HEK293T (cell line): Measurements from ENCODE around the gene ZNF579.

Experiments
- CTCF ChIA-PET: fragments of 350-600 bp; formaldehyde crosslinking; extraction: SDS; loops from one replicate; lab custom pipeline; 2021; ENCODE audit warnings: antibody characterized with exemption, inconsistent platforms; lab: Yijun Ruan, JAX
- POLR2A ChIA-PET: fragments of 350-600 bp; formaldehyde crosslinking; extraction: SDS; loops from one replicate; lab custom pipeline; 2020; ENCODE audit warnings: antibody characterized with exemption, inconsistent platforms; lab: Yijun Ruan, JAX
- DNase-seq: peaks from one replicate; pipeline ENCODE4 v3.0.0; 2012; ENCODE audit warnings: mixed read lengths; ENCODE audit errors: extremely low spot score
- ARNT ChIP-seq: fragments of 450-650 bp; IDR thresholded peaks from 2 replicates; pipeline ENCODE4 v1.6.1; 2017; ENCODE audit warnings: mild to moderate bottlenecking
- BHLHE40 ChIP-seq: fragments of 450-650 bp; IDR thresholded peaks from 2 replicates; pipeline ENCODE4 v1.6.1; 2016; ENCODE audit warnings: mild to moderate bottlenecking, moderate library complexity, borderline replicate concordance
- CTBP1 ChIP-seq: fragments of 450-650 bp; IDR thresholded peaks from 2 replicates; pipeline ENCODE4 v1.6.1; 2016; ENCODE audit warnings: borderline replicate concordance
- ELF4 ChIP-seq: fragments of 450-650 bp; IDR thresholded peaks from 2 replicates; pipeline ENCODE4 v1.6.1; 2017; ENCODE audit warnings: antibody characterized with exemption
- FOXA1 ChIP-seq: fragments of 450-650 bp; IDR thresholded peaks from 2 replicates; pipeline ENCODE4 v1.6.1; 2016; ENCODE audit warnings: mild to moderate bottlenecking
- FOXK2 ChIP-seq: fragments of 450-650 bp; IDR thresholded peaks from 2 replicates; pipeline ENCODE4 v1.6.1; 2016; ENCODE audit warnings: mild to moderate bottlenecking
- FOXM1 ChIP-seq: fragments of 450-650 bp; IDR thresholded peaks from 2 replicates; pipeline ENCODE4 v1.6.1; 2017; ENCODE audit warnings: mild to moderate bottlenecking, borderline replicate concordance
- HDGF ChIP-seq: fragments of 450-650 bp; IDR thresholded peaks from 2 replicates; pipeline ENCODE4 v1.6.1; 2017; ENCODE audit warnings: antibody characterized with exemption, borderline replicate concordance
- L3MBTL2 ChIP-seq: fragments of 450-650 bp; conservative IDR thresholded peaks from 2 replicates; pipeline ENCODE4 v1.6.1; 2016; ENCODE audit warnings: mild to moderate bottlenecking
- LEF1 ChIP-seq: fragments of 450-650 bp; IDR thresholded peaks from 2 replicates; pipeline ENCODE4 v1.6.1; 2017; ENCODE audit warnings: mild to moderate bottlenecking, borderline replicate concordance
- NFRKB ChIP-seq: fragments of 450-650 bp; IDR thresholded peaks from 2 replicates; pipeline ENCODE4 v1.6.1; 2016; ENCODE audit warnings: mild to moderate bottlenecking, moderate library complexity
- SP1 ChIP-seq: fragments of 450-650 bp; IDR thresholded peaks from 2 replicates; pipeline ENCODE4 v1.6.1; 2017
- SUZ12 ChIP-seq: fragments of 450-650 bp; IDR thresholded peaks from 2 replicates; pipeline ENCODE4 v1.6.1; 2016; ENCODE audit warnings: mild to moderate bottlenecking
- TARDBP ChIP-seq: fragments of 450-650 bp; IDR thresholded peaks from 2 replicates; pipeline ENCODE4 v1.6.1; 2016
- ZNF384 ChIP-seq: fragments of 450-650 bp; IDR thresholded peaks from 2 replicates; pipeline ENCODE4 v1.6.1; 2016
- TF ChIP-seq, protein P1 (sequence below): fragments of 450-650 bp; IDR thresholded peaks from 2 replicates; pipeline ENCODE4 v1.6.1; 2016

ZNF579 gene

DNA sequence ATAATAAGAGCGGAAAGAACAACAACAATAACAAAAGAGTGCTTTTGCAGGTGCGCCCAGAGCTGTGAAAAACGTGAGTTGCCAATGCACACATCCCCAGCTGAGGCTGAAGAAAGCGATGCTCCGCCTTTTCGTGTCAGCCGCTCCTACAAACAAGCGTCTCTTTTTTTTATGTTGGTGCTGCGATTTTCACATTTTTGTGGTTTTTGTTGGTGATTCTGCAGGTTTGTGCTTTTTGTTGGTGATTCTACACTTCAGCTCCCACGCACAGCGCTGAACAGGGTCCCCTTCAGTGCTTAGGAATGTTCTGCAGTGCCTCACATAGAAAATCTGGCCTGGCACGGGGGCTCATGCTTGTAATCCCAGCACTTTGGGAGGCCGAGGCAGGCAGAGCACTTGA, 28.0 kb downstream of the ZNF579 start:
- no peak for TF ChIP-seq FOXM1
- TF ChIP-seq FOXA1 = no peak
- TF ChIP-seq TARDBP = no peak
- no peak for TF ChIP-seq NFRKB
- TF ChIP-seq ARNT = no peak
- no peak for TF ChIP-seq L3MBTL2
- TF ChIP-seq SUZ12 = no peak
- TF ChIP-seq, protein P1, sequence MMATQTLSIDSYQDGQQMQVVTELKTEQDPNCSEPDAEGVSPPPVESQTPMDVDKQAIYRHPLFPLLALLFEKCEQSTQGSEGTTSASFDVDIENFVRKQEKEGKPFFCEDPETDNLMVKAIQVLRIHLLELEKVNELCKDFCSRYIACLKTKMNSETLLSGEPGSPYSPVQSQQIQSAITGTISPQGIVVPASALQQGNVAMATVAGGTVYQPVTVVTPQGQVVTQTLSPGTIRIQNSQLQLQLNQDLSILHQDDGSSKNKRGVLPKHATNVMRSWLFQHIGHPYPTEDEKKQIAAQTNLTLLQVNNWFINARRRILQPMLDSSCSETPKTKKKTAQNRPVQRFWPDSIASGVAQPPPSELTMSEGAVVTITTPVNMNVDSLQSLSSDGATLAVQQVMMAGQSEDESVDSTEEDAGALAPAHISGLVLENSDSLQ = no peak
- TF ChIP-seq BHLHE40 = no peak
- TF ChIP-seq CTBP1 = no peak
- no peak for TF ChIP-seq SP1
- TF ChIP-seq FOXK2 = no peak
- TF ChIP-seq ELF4 = no peak
- CTCF ChIA-PET = interaction anchor here (0.6 kb wide), 1 partner anchor 51 kb away, joined by 6 read pairs; no protein-coding TSS in a partner anchor
- DNase-seq = no peak
- POLR2A ChIA-PET = interaction anchor here (0.6 kb wide), 1 partner anchor 54 kb away, joined by 3 read pairs; no protein-coding TSS in a partner anchor

DNA sequence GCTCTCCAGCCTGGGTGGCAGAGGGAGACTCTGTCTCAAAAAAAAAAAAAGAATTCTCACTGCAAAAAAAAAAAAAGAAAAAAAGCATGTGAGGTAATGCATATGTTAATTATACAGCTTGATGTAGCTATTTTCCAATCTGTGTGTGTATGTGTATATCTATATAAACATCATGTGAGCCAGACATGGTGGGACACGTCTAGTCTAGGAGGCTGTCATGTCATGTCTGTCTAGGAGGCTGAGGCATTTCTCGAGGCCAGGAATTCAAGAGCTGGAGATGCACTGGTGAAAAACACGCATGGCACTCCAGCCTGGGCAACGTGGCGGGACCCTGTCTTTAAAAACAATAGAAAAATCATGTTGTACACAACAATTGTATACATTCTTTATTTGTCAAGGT, 28.4 kb downstream of the ZNF579 start:
- no peak for TF ChIP-seq ZNF384
- ChIA-PET POLR2A (interaction anchor here (0.6 kb wide), 1 partner anchor 55 kb away, joined by 3 read pairs; no protein-coding TSS in a partner anchor), CTCF (interaction anchor here (0.6 kb wide), 1 partner anchor 52 kb away, joined by 6 read pairs; no protein-coding TSS in a partner anchor)
- DNase-seq = no peak

DNA sequence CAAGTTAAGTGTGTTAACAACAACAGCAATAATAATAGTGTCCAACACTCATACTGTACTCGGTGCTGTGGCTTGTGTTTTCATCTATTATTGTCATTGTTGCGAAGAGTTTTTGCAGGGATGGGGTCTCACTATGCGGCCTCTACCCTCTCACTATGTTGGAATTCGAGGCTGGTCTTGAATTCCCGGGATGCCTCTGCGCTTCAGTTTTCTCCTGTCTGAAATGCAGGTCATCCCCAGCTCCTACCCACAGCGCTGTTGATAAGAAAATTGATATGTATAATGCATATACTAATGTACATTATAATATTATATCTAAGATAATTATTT, 30.4 kb downstream of the ZNF579 start:
- ChIA-PET POLR2A (interaction anchor here (0.9 to 1.6 kb wide), 5 partner anchors 30 to 470 kb away, joined by 3 to 11 read pairs (median 3); partner anchors contain the start of genes FIZ1, ZNF579 and ZNF628), CTCF (no interaction called here)
- DNase-seq = no peak
- TF ChIP-seq TARDBP = no peak

DNA sequence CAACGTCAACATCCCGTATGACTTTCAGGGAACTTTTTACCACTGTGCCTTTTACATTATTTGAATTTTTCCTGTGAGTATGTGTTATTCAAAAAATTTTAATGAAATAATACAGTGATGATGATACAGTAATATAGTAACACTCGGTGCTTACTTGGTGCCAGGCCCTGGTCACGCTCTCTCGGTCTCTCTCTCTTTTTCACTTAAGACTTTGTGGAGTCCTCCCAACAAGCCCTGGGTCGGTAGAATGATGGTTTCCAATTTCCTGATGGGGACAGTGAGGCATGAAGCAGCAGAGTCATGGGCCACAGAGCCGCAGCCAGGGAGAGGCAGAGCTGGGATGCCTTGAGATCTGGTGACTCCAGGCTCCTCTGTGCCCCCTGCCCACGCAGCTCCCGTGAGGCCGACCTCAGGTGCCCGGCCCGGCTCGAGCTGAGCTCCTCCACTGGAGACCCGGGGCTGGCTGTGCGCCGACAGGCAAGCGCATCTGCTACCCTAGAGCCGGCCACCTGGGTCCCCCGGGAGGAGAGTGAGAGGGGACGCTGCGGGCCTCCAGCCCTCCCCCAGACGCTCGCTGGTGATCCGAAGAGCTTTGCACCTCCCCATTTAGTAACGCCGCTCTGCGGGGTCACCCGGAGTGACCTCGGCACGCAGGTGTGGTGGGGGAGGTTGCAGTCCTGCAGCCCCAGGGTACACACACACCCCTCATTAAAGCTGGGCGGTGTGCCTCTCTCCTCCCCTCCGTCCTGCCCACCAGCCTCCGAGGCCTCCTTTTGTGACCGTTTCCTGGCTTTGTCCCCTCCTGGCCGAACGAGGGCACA, 30.9 kb downstream of the ZNF579 start:
- TF ChIP-seq SP1 = no peak
- no peak for TF ChIP-seq BHLHE40
- TF ChIP-seq HDGF = no peak
- no peak for TF ChIP-seq SUZ12
- TF ChIP-seq FOXM1 = no peak
- no peak for TF ChIP-seq ELF4
- no peak for TF ChIP-seq TARDBP
- TF ChIP-seq ARNT = no peak
- TF ChIP-seq FOXA1 = no peak
- TF ChIP-seq CTBP1 = no peak
- TF ChIP-seq, protein P1 = no peak
- no peak for TF ChIP-seq L3MBTL2
- TF ChIP-seq NFRKB = no peak
- no peak for TF ChIP-seq FOXK2
- no peak; the same call in 1 of the 2 replicates for TF ChIP-seq ZNF384
- no peak for TF ChIP-seq LEF1
- no peak for DNase-seq
- CTCF ChIA-PET = interaction anchor here (0.7 kb wide), 1 partner anchor 39 kb away, joined by 3 read pairs; no protein-coding TSS in a partner anchor
- POLR2A ChIA-PET = interaction anchor here (0.9 to 1.6 kb wide), 4 partner anchors 31 to 469 kb away, joined by 3 to 11 read pairs (median 3); partner anchors contain the start of genes FIZ1, ZNF579 and ZNF628

DNA sequence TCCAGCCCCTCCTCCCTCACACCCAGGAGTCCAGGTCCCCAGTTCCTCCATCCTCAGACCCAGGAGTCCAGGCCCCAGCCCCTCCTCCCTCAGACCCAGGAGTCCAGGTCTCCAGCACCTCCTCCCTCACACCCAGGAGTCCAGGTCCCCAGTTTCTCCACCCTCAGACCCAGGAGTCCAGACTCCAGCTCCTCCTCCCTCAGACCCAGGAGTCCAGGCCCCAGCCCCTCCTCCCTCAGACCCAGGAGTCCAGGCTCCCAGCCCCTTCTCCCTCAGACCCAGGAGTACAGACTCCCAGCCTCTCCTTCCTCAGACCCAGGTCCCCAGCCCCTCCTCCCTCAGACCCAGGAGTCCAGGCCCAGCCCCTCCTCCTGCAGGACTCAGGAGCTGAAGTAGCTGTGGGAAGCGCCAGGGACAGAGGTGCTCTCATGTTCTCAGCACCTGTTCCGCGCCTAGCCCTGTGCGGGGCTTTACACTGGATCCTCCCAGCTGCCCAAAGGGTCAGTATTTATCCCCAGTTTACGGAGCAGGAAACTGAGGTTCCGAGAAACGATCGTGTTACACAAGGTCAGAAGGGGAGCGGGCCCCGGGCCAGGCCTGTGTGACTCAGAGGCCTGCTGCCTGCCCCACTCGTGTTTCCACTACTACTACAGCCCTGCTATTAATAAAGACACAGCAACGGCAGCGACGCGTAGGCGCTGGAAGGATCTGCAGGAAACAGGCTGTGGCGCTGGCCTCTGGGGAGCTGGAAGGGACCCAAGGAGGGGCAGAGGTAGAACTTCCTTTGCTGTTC, 33.6 kb downstream of the ZNF579 start:
- ChIA-PET CTCF (interaction anchor here (0.7 kb wide), 1 partner anchor 41 kb away, joined by 4 read pairs; no protein-coding TSS in a partner anchor), POLR2A (interaction anchor here (1.8 kb wide), 1 partner anchor 58 kb away, joined by 4 read pairs; the partner anchor contains the start of gene ZNF865)
- TF ChIP-seq FOXK2 = no peak
- TF ChIP-seq NFRKB = no peak
- TF ChIP-seq ZNF384 = no peak
- no peak for TF ChIP-seq ARNT
- no peak for TF ChIP-seq SUZ12
- no peak for TF ChIP-seq BHLHE40
- no peak for TF ChIP-seq SP1
- no peak for TF ChIP-seq FOXA1
- no peak for TF ChIP-seq HDGF
- no peak for TF ChIP-seq TARDBP
- TF ChIP-seq, protein P1 = no peak
- TF ChIP-seq FOXM1 = no peak
- TF ChIP-seq ELF4 = no peak
- DNase-seq = peak; percentile 6

DNA sequence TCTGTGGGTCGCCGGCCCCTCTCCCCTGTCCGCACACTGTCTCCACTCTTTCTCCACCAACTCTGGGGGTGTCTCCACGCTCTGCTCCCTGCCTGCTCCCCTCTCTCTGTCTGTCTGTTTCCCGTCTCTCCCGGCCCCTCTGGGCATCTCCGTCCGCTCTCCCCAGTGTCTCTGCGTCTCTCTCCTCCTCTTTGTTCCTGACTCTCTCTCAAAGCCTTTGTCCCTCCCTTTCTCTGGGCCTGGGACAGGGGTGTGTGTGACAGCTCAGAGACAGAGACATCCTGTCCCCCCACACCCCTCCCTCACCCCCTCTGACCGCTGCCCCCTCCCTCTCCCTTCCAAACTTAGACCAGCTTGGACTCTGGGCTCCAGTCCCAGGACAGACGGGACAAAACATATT, 34.6 kb downstream of the ZNF579 start:
- ChIA-PET POLR2A (no interaction called here), CTCF (no interaction called here)
- no peak for TF ChIP-seq SUZ12
- TF ChIP-seq NFRKB = no peak
- TF ChIP-seq HDGF = no peak
- no peak for TF ChIP-seq FOXK2
- TF ChIP-seq FOXA1 = no peak
- no peak for TF ChIP-seq L3MBTL2
- TF ChIP-seq ARNT = no peak
- TF ChIP-seq TARDBP = no peak
- no peak for TF ChIP-seq ZNF384
- TF ChIP-seq ELF4 = no peak
- TF ChIP-seq LEF1 = no peak
- TF ChIP-seq, protein P1 = no peak
- no peak for DNase-seq
